ENCODE results near the gene ACAA2. TPM values are rescaled to one million over a fixed set of nuclear protein-coding genes. Genes with fewer than 3 reads are reported as not detected.

The ACAA2 gene
- total RNA-seq, 1 experiment from 2014 or later = 136 TPM

GRCh38 chr18:49733896-49734585, 79.3 kb downstream of the ACAA2 start:
- CTCF ChIA-PET = interaction anchor here (0.5 kb wide), 1 partner anchor 279 kb away, joined by 4 read pairs; no protein-coding TSS in a partner anchor

GRCh38 chr18:49733321-49733720, 80.0 kb downstream of the ACAA2 start:
- Mint-ChIP-seq H3K4me3 (no peak overlapping the region), H3K9me3 (no peaks in the 10 kb centered on the region), H3K4me1 (peaks cover 24% of the 10 kb centered on the region), H3K27ac (no peak overlapping the region), H3K27me3 (ENCODE audit: low read depth) (no peaks in the 10 kb centered on the region), H3K36me3 (no peaks in the 10 kb centered on the region)
- ChIA-PET CTCF (no interaction called here), POLR2A (no interaction called here)
- DNase-seq (ENCODE audit: low spot score) (no peak), ATAC-seq (no peak)
- TF ChIP-seq E2F1 (CRISPR knock-in tag; IDR thresholded peaks at IDR 0.05) (no peak), ZNF512 (CRISPR knock-in tag; IDR thresholded peaks at IDR 0.05; ENCODE audit: borderline replicate concordance) (no peak), IRF2 (CRISPR knock-in tag; IDR thresholded peaks at IDR 0.05; ENCODE audit: borderline replicate concordance, low read depth) (no peak), ZNF416 (CRISPR knock-in tag; IDR thresholded peaks at IDR 0.05) (no peak), ETV6 (CRISPR knock-in tag; IDR thresholded peaks at IDR 0.05) (no peak), ZSCAN18 (CRISPR knock-in tag; IDR thresholded peaks at IDR 0.05) (no peak), IRF1 (CRISPR knock-in tag; IDR thresholded peaks at IDR 0.05) (no peak), ZNF138 (CRISPR knock-in tag; conservative IDR thresholded peaks at IDR 0.05) (no peak)

More at GRCh38 chr18:49733896-49734585, 79.3 kb downstream of the ACAA2 start:
- ATAC-seq (no peak), DNase-seq (ENCODE audit: low spot score) (no peak)
- H3K9me3 Mint-ChIP-seq = no peaks in the 10 kb centered on the region
- no peak overlapping the region for H3K4me3 Mint-ChIP-seq
- no peaks in the 10 kb centered on the region for H3K27me3 Mint-ChIP-seq (ENCODE audit: low read depth)
- no peaks in the 10 kb centered on the region for H3K36me3 Mint-ChIP-seq
- H3K27ac Mint-ChIP-seq = no peak overlapping the region
- POLR2A ChIA-PET = no interaction called here
- no peak for TF ChIP-seq SMAD4 (CRISPR knock-in tag; IDR thresholded peaks at IDR 0.05)
- no peak for TF ChIP-seq KAT7 (CRISPR knock-in tag; IDR thresholded peaks at IDR 0.05; ENCODE audit: borderline replicate concordance)
- TF ChIP-seq ATF1 (CRISPR knock-in tag; IDR thresholded peaks at IDR 0.05) = no peak
- no peak for TF ChIP-seq ZNF512 (CRISPR knock-in tag; IDR thresholded peaks at IDR 0.05; ENCODE audit: borderline replicate concordance)
- TF ChIP-seq ZNF532 (CRISPR knock-in tag; IDR thresholded peaks at IDR 0.05; ENCODE audit: borderline replicate concordance) = no peak
- no peak for TF ChIP-seq TCF7 (CRISPR knock-in tag; IDR thresholded peaks at IDR 0.05; ENCODE audit: low read depth)
- TF ChIP-seq IRF1 (CRISPR knock-in tag; IDR thresholded peaks at IDR 0.05) = no peak
- no peak for TF ChIP-seq JUN (CRISPR knock-in tag; IDR thresholded peaks at IDR 0.05)
- H3K4me1 Mint-ChIP-seq = peaks cover 24% of the 10 kb centered on the region

Measured in WTC11 (cell line).